Measurements from ENCODE around the gene MYRIP.

DNA sequence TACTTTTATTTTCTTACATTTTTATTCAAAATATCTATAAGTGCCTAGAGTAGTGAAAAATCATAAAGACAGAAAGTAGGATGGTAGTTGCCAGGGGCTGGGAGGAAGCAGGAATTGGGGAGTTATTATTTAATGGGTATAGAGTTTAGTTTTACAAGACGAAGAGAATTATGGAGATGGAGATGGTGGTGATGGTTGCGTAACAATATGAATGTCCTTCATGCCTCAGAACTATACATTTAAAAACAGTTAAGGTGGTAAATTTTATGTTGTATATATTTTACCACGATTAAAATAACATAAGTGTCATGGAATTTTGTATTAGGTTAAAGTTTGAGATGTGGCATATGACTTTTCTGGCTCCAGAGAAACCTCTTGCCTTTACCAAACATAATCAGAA is 171.4 kb downstream of the MYRIP start:
- TF ChIP-seq, protein P1, sequence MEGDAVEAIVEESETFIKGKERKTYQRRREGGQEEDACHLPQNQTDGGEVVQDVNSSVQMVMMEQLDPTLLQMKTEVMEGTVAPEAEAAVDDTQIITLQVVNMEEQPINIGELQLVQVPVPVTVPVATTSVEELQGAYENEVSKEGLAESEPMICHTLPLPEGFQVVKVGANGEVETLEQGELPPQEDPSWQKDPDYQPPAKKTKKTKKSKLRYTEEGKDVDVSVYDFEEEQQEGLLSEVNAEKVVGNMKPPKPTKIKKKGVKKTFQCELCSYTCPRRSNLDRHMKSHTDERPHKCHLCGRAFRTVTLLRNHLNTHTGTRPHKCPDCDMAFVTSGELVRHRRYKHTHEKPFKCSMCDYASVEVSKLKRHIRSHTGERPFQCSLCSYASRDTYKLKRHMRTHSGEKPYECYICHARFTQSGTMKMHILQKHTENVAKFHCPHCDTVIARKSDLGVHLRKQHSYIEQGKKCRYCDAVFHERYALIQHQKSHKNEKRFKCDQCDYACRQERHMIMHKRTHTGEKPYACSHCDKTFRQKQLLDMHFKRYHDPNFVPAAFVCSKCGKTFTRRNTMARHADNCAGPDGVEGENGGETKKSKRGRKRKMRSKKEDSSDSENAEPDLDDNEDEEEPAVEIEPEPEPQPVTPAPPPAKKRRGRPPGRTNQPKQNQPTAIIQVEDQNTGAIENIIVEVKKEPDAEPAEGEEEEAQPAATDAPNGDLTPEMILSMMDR (IDR thresholded peaks at IDR 0.05 in 2 of 3, conservative IDR thresholded peaks at IDR 0.05 in 1 of 3; ENCODE audit: control insufficient read depth in 2 of 3, extremely low read depth in 1 of 3, insufficient read depth in 1 of 3, low read depth in 3 of 3, low read length in 3 of 3), result no peak
- TF ChIP-seq SIN3A (IDR thresholded peaks at IDR 0.05; ENCODE audit: low read depth, low read length) (no peak), POLR2AphosphoS5 (IDR thresholded peaks at IDR 0.05; ENCODE audit: low read length) (no peak), SRF (IDR thresholded peaks at IDR 0.05; ENCODE audit: low read depth in 2 of 2, low read length in 2 of 2) (no peak), PKNOX1 (IDR thresholded peaks at IDR 0.05) (no peak), MYC (IDR thresholded peaks at IDR 0.05; ENCODE audit: insufficient read depth, insufficient read length, insufficient replicate concordance, low read length, severe bottlenecking) (no peak), NFXL1 (IDR thresholded peaks at IDR 0.05; ENCODE audit: borderline replicate concordance) (no peak), JUND (IDR thresholded peaks at IDR 0.05; ENCODE audit: low read depth, low read length) (no peak), TCF3 (IDR thresholded peaks at IDR 0.05; ENCODE audit: borderline replicate concordance, insufficient read depth, low read depth, low read length) (no peak)

Measured in GM12878 (cell line).